Medulla oblongata (tissue), 1 donor: ENCODE measurements around the gene AIDA.
"Not testable (repeated sequence)": the region's sequence is repeated elsewhere in the genome, so short reads cannot be mapped to it uniquely, and the experiment has no call there.

Source experiments
- DNase-seq: peaks from one replicate; pipeline ENCODE4 v3.0.0-alpha.2; 2015; ENCODE audit errors: extremely low spot score

AIDA gene

GRCh38 chr1:222711319-222712252, 705 bp downstream of the AIDA start:
- peak; percentile 47 for DNase-seq

- DNase-seq, result no peak
These were observed 2.6 kb downstream of the AIDA start for GRCh38 chr1:222709700-222710153.

GRCh38 chr1:222706815-222707214, 5.5 kb downstream of the AIDA start:
- no peak for DNase-seq

GRCh38 chr1:222704260-222704659, 8.0 kb downstream of the AIDA start:
- DNase-seq, result no peak

GRCh38 chr1:222702210-222702609, 10.1 kb downstream of the AIDA start:
- no peak for DNase-seq

GRCh38 chr1:222697826-222698225, 14.5 kb downstream of the AIDA start:
- DNase-seq, result no peak

- no peak for DNase-seq
These were observed 15.1 kb downstream of the AIDA start for GRCh38 chr1:222697203-222697602.

- DNase-seq, result no peak
These were observed 15.6 kb downstream of the AIDA start for GRCh38 chr1:222696741-222697140.

GRCh38 chr1:222694927-222695326, 17.4 kb downstream of the AIDA start:
- no peak for DNase-seq

GRCh38 chr1:222691016-222691415, 21.3 kb downstream of the AIDA start:
- no peak for DNase-seq

GRCh38 chr1:222680080-222680479, 32.2 kb downstream of the AIDA start:
- no peak for DNase-seq

GRCh38 chr1:222670110-222670509, 42.2 kb downstream of the AIDA start:
- DNase-seq, result no peak

GRCh38 chr1:222669107-222669506, 43.2 kb downstream of the AIDA start:
- not testable (repeated sequence) for DNase-seq

GRCh38 chr1:222668184-222668583, 44.1 kb downstream of the AIDA start:
- DNase-seq, result not testable (repeated sequence)

GRCh38 chr1:222665964-222666363, 46.3 kb downstream of the AIDA start:
- DNase-seq, result no peak

GRCh38 chr1:222663431-222663934, 48.8 kb downstream of the AIDA start:
- no peak for DNase-seq

- no peak for DNase-seq
These were observed 54.4 kb downstream of the AIDA start for GRCh38 chr1:222657899-222658298.

- DNase-seq, result no peak
These were observed 55.7 kb downstream of the AIDA start for GRCh38 chr1:222656391-222657155.

GRCh38 chr1:222654849-222655248, 57.4 kb downstream of the AIDA start:
- peak; percentile 81 for DNase-seq

- no peak for DNase-seq
These were observed 59.0 kb downstream of the AIDA start for GRCh38 chr1:222653178-222653827.

- no peak for DNase-seq
These were observed 59.6 kb downstream of the AIDA start for GRCh38 chr1:222652676-222653075.

- no peak for DNase-seq
These were observed 67.7 kb downstream of the AIDA start for GRCh38 chr1:222644636-222644980.
